Stimulated activated CD8-positive, alpha-beta memory T cell treated with anti-CD3 and anti-CD28 coated beads, Interleukin-12 subunit alpha, Interleukin-12 subunit beta, amount 100 ng/mL, for 24 hours (primary cell): ENCODE results near the gene SOHLH1.

ENCODE experiments used
- DNase-seq: peaks from one replicate; pipeline ENCODE4 v3.0.0-alpha.2; 2020; ENCODE audit errors: extremely low read depth

The SOHLH1 gene, protein sequence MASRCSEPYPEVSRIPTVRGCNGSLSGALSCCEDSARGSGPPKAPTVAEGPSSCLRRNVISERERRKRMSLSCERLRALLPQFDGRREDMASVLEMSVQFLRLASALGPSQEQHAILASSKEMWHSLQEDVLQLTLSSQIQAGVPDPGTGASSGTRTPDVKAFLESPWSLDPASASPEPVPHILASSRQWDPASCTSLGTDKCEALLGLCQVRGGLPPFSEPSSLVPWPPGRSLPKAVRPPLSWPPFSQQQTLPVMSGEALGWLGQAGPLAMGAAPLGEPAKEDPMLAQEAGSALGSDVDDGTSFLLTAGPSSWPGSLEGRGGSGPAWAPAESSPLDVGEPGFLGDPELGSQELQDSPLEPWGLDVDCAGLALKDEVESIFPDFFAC

GRCh38 chr9:135699440-135699839, at the start of gene SOHLH1:
SOHLH1 (minus strand) TSS chr9:135699481; CDS start chr9:135699467, 14 bp downstream.
- DNase-seq, result no peak

- no peak for DNase-seq
Measured at GRCh38 chr9:135748676-135749075, 49.4 kb upstream of the SOHLH1 start.

DNA sequence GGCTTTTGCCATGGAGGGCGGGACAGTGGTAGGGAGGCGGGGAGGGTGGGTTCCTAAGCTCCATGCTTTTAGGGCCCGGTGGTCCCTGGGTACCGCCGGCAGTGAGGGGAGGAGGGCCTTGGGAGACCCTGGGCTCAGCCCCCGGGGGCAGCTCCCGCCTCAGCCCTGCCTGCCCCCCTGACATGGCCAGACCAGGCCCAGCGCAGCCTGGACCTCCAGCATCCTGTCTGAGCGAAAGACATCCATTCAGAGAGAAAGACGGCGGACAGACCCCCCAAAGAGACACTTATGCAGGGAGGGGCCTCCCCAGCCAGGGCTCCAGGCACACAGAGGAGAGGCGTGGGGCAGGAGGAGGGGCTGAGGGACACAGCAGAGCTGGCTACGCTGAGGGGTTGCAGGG, 48.0 kb upstream of the SOHLH1 start:
- no peak for DNase-seq

DNA sequence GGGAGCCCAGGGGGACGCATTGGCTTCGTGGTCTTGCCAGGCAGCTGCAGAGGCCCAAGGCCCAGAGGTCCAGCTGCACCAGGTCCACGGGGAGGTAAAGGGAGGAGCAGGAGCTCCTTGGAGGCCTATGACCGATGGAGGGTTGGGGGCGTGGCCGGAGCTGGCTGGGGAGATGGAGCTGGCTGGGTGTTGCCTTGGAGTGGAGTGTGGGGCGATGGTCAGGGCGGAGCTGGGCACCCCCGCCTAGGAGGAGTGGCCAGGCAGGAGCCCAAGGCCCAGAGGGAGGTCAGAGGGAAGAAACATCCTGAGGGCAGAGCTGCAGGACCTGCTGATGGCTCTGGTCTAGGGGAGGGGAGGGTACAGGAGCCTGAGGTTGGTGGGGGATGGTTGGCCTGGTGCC, 47.3 kb upstream of the SOHLH1 start:
- DNase-seq, result no peak

- DNase-seq, result no peak
Measured at GRCh38 chr9:135745686-135746324, 46.5 kb upstream of the SOHLH1 start.

DNA sequence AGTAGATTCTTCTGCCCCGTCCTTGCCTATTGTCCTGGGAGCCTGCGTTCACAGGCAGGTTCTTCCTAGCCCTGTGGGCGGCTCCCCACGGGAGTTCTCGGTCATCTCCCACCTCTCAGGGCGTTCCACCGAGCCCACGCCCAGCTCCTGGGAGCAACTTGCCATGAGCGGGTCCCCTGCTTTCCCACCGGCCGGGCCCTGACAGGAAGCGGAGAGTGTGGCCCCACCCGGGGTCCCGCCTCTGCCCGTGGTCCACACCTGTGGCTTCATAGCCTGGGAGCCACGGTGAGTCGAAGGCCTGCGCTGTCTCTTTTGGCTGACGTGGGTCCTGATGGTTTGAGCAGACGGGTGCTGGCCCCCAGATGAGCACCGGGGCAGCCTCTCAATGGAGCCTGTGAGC, 45.9 kb upstream of the SOHLH1 start:
- DNase-seq, result no peak

- DNase-seq, result no peak
Measured at GRCh38 chr9:135744333-135745070, 45.2 kb upstream of the SOHLH1 start.

DNA sequence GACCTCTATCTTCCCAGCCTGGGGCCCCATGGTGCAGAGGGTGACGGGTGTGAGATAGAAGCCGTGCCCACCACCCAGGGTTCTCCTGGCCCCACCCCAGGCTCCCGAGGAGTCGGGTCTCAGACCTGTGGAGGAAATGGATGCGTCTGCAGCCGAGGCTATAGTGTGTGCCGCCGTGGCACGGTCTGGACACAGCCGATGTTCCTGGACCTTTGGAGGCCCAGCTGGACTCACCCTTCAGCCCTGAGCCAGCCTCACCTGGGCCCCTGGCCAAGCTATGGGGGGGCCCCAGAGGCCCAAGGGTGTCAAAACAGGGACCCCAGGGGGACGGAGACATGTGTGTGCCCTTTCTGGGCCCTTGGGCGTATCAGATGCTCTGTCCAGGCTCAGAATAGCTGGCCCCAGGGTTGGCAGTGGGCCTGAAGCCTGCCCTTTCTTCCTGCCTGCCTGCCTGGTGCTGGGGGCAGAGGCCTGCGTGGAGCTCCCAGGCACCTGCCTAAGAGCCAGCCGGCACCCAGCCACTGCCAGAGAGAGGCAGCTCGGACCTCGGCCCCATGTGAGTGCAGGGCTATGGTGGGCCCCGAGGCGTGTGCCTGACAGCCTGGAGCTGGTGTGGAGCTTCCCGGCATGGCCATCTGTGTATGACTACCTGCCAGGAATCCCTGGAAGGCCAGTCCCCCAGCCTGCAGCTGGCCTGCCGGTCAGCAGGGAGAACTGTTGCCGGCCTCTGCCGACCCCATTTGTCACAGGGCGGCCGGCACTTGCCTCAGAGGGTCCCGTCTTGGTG, 44.5 kb upstream of the SOHLH1 start:
- no peak for DNase-seq

DNA sequence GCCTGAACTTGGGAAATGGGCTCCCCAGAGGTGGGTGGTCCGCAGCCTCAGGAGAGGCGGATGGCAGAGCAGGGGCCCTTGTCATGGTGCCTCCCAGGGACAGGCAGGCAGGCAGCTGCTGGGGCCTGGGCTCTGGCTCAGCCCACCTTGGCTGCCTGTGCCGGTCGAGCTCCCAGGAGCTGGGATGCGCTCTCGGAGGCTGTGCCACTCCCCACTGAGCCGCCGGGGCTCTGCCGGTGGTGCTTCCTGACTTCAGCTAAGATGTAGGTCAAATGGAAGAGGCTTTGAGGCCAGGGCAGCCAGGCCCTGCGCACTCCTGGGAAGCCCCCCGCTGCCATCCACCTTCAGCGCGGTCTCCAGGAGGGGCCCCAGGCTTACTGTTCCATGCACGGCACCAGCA, 43.7 kb upstream of the SOHLH1 start:
- DNase-seq, result no peak

- no peak for DNase-seq
Measured at GRCh38 chr9:135741276-135742219, 42.3 kb upstream of the SOHLH1 start.

- DNase-seq, result no peak
Measured at GRCh38 chr9:135739271-135740220, 40.3 kb upstream of the SOHLH1 start.

- DNase-seq, result no peak
Measured at GRCh38 chr9:135737840-135738521, 38.7 kb upstream of the SOHLH1 start.

- DNase-seq, result no peak
Measured at GRCh38 chr9:135736979-135737839, 37.9 kb upstream of the SOHLH1 start.

DNA sequence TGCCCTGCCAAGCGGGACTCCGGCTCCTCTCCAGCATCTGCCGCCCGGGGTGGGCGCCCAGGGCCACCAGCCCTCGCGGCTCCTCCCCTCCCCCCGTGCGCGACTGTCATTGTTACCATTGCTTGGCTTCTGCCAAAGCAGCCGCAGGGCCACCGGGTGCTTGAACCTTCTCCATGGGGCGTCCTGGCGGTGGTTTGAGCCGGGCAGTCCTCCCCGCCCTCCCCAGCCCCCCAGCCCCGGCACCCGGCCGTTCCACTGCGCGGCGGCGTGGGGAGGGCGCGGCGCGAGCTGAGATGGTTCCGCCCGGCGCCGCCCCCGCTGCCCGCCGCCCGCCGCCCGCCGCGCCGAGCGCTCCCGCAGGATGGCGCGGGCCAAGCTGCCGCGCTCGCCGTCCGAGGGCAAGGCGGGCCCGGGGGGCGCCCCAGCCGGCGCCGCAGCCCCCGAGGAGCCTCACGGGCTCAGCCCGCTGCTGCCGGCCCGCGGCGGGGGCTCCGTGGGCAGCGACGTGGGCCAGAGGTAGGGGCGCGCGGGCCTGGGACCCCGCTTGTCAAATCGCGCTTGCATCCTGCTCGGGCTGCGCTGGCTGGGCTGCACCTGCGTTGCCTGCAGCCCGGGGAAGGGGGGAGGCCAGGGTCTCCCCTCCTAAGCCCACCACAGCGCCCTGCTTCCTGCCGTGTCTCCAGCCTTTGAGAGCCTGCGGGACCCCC, 37.1 kb upstream of the SOHLH1 start:
- DNase-seq, result no peak

GRCh38 chr9:135734616-135735144, 35.4 kb upstream of the SOHLH1 start:
- DNase-seq, result no peak

GRCh38 chr9:135732569-135733257, 33.4 kb upstream of the SOHLH1 start:
- DNase-seq, result no peak

- DNase-seq, result no peak
Measured at GRCh38 chr9:135731454-135731853, 32.2 kb upstream of the SOHLH1 start.
